OCI-LY3 (cell line): Measurements from ENCODE around the gene ACAD11.

Experiments
- H2AFZ ChIP-seq: fragments of 200-600, 300-600 bp; shearing (Covaris generic); 2 replicates; pipeline ENCODE4 v1.6.0; 2014; ENCODE audit warnings: antibody characterized with exemption, low read depth, low read length
- H3K27ac ChIP-seq: fragments of 200-600, 300-600 bp; sonication (generic); 2 replicates; pipeline ENCODE4 v1.5.1; 2014; ENCODE audit warnings: mild to moderate bottlenecking, low read length, moderate library complexity, mixed read lengths
- H3K27me3 ChIP-seq: fragments of 200-600, 300-600 bp; sonication (generic); 2 replicates; pipeline ENCODE4 v1.6.1; 2014; ENCODE audit warnings: low read depth, low read length, mixed read lengths
- H3K36me3 ChIP-seq: fragments of 200-600, 300-600 bp; sonication (generic); replicated peaks from 2 replicates; pipeline ENCODE3; 2014; ENCODE audit warnings: low read depth, low read length, mixed read lengths
- H3K4me1 ChIP-seq: fragments of 300-600, 200-600 bp; sonication (generic); 2 replicates; pipeline ENCODE4 v1.6.1; 2014; ENCODE audit warnings: low read length, mixed read lengths
- H3K4me2 ChIP-seq: fragments of 200-600, 300-600 bp; sonication (generic); 2 replicates; pipeline ENCODE4 v1.6.1; 2014; ENCODE audit warnings: low read length, mixed read lengths
- H3K4me3 ChIP-seq: fragments of 300-600, 200-600 bp; sonication (generic); 2 replicates; pipeline ENCODE4 v1.5.1; 2014; ENCODE audit warnings: antibody characterized with exemption, mild to moderate bottlenecking, low read length, moderate library complexity
- H3K79me2 ChIP-seq: fragments of 300-600, 200-600 bp; shearing (Covaris generic); 2 replicates; pipeline ENCODE4 v1.6.1; 2014; ENCODE audit warnings: mild to moderate bottlenecking, low read length, mixed read lengths
- H3K9ac ChIP-seq: fragments of 300-600, 200-600 bp; shearing (Covaris generic); 2 replicates; pipeline ENCODE4 v1.6.0; 2014; ENCODE audit warnings: mild to moderate bottlenecking, low read length, moderate library complexity
- H3K9me3 ChIP-seq: fragments of 200-600, 300-600 bp; shearing (Covaris generic); 2 replicates; pipeline ENCODE4 v1.6.1; 2014; ENCODE audit warnings: low read length, mixed read lengths; ENCODE audit not compliant: insufficient read depth
- H4K20me1 ChIP-seq: fragments of 200-600, 300-600 bp; sonication (generic); 2 replicates; pipeline ENCODE4 v1.6.1; 2016; ENCODE audit warnings: low read length, mixed read lengths; ENCODE audit not compliant: insufficient read depth
- EZH2phosphoT487 ChIP-seq: fragments of 200-600 bp; shearing (Covaris generic); IDR thresholded peaks from 2 replicates; pipeline ENCODE4 v1.6.1; 2018; ENCODE audit warnings: antibody characterized with exemption, mixed run types, low read depth
- TF ChIP-seq, protein P1 (sequence below): fragments of 200-600, 300-600 bp; sonication (generic); IDR thresholded peaks from 2 replicates; pipeline ENCODE4 v1.5.1; 2014; ENCODE audit warnings: antibody characterized with exemption, low read length, low read depth

The ACAD11 gene

DNA sequence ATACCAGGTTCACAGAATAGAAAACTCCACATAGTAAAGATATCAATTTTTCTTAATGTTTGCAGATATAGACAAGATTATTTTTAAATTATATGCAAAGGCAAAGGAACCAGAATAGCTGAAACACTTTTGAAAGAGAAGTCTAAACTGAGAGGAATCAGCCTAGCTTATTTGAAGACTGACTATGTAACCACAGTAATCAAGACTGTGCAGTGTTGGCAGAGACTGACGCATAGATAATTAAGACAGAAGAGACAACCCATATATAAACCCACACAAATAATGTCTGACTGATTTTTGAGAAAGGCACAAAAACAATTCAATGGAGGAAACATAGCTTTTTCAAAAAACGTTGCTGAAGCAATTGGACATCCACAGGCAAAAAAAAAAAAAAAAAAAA is 91.2 kb downstream of the ACAD11 start:
- H3K9me3 ChIP-seq: no peaks in the 10 kb centered on the region
- H4K20me1 ChIP-seq: 0 out of 2 replicates have a peak, but pooled peaks cover 3% of the 10 kb centered on the region
- no peaks in the 10 kb centered on the region for H3K27me3 ChIP-seq
- no peak overlapping the region for H2AFZ ChIP-seq
- H3K4me3 ChIP-seq: no peak overlapping the region
- no peak overlapping the region for H3K4me2 ChIP-seq
- TF ChIP-seq, protein P1, sequence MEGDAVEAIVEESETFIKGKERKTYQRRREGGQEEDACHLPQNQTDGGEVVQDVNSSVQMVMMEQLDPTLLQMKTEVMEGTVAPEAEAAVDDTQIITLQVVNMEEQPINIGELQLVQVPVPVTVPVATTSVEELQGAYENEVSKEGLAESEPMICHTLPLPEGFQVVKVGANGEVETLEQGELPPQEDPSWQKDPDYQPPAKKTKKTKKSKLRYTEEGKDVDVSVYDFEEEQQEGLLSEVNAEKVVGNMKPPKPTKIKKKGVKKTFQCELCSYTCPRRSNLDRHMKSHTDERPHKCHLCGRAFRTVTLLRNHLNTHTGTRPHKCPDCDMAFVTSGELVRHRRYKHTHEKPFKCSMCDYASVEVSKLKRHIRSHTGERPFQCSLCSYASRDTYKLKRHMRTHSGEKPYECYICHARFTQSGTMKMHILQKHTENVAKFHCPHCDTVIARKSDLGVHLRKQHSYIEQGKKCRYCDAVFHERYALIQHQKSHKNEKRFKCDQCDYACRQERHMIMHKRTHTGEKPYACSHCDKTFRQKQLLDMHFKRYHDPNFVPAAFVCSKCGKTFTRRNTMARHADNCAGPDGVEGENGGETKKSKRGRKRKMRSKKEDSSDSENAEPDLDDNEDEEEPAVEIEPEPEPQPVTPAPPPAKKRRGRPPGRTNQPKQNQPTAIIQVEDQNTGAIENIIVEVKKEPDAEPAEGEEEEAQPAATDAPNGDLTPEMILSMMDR: no peak
- no peak for TF ChIP-seq EZH2phosphoT487
- no peaks in the 10 kb centered on the region for H3K36me3 ChIP-seq
- H3K79me2 ChIP-seq: no peaks in the 10 kb centered on the region
- H3K9ac ChIP-seq: no peak overlapping the region
- H3K27ac ChIP-seq: no peak overlapping the region
- H3K4me1 ChIP-seq: no peaks in the 10 kb centered on the region

DNA sequence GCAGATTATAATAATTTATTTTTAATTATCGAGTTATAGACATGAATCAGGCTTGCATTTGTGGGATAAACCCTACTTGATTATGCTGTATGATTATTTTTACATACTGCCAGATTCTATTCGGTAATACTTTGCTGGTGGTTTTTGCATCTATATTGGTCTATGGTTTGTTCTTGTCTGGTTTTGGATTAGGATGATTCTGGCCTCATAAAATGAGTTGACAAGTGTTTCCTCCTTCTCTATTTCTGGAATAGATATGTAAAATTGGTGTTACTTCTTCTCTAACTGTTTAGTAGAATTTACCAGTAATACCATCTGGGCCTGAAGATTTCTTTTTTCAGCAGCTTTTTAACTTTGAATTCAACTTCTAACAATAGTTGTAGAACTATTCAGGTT is 95.5 kb downstream of the ACAD11 start:
- Histone ChIP-seq H3K4me1 (no peaks in the 10 kb centered on the region), H3K9ac (no peak overlapping the region), H3K79me2 (no peaks in the 10 kb centered on the region), H3K9me3 (no peaks in the 10 kb centered on the region), H3K27ac (no peak overlapping the region), H2AFZ (no peak overlapping the region), H3K4me3 (no peak overlapping the region), H3K36me3 (no peaks in the 10 kb centered on the region), H4K20me1 (no peaks in the 10 kb centered on the region), H3K4me2 (no peak overlapping the region), H3K27me3 (no peaks in the 10 kb centered on the region)
- TF ChIP-seq, protein P1: no peak
- TF ChIP-seq EZH2phosphoT487: no peak

DNA sequence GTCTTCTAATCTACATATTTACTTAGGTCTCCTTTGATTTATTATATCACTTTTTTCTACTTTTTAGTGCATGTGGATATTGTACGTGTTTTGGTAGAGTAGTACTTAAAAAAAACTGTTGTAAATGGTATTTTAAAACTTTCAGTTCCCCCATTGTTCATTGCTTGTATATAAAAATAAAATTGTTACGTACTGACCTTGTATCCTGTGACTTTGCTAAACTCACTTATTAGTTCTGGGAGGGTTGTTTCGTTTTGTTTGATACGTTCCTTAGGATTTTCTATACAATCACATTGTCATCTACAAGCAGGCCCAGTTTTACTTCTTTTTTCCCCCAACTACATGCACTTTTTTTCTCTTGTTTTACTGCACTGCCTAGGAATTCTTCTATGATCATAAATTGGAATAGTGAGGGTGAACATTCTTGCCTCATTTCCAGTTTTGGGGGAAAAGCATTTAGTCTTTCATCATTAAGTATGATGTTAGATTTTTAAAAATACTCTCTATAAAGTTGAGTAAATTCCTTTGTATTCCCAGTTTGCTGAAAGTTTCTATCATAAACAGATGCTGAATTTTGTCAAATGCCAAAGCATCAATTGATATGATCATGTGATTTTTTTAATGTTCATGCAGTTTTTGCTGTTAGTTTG is 96.1 kb downstream of the ACAD11 start:
- Histone ChIP-seq H3K9me3 (no peaks in the 10 kb centered on the region), H4K20me1 (no peaks in the 10 kb centered on the region), H3K4me3 (no peak overlapping the region), H3K27ac (no peak overlapping the region), H3K36me3 (no peaks in the 10 kb centered on the region), H3K4me2 (no peak overlapping the region), H2AFZ (no peak overlapping the region), H3K79me2 (no peaks in the 10 kb centered on the region), H3K4me1 (no peaks in the 10 kb centered on the region), H3K9ac (no peak overlapping the region), H3K27me3 (no peaks in the 10 kb centered on the region)
- TF ChIP-seq, protein P1: no peak
- no peak for TF ChIP-seq EZH2phosphoT487

- no peak overlapping the region for H3K4me3 ChIP-seq
- no peaks in the 10 kb centered on the region for H3K9me3 ChIP-seq
- H2AFZ ChIP-seq: no peak overlapping the region
- no peaks in the 10 kb centered on the region for H3K36me3 ChIP-seq
- H3K79me2 ChIP-seq: no peaks in the 10 kb centered on the region
- no peak overlapping the region for H3K27ac ChIP-seq
- TF ChIP-seq, protein P1: no peak
- no peak for TF ChIP-seq EZH2phosphoT487
- H3K4me2 ChIP-seq: no peak overlapping the region
- H4K20me1 ChIP-seq: no peaks in the 10 kb centered on the region
- H3K9ac ChIP-seq: no peak overlapping the region
- H3K27me3 ChIP-seq: no peaks in the 10 kb centered on the region
- H3K4me1 ChIP-seq: no peaks in the 10 kb centered on the region
Measured at GRCh38 chr3:132561003-132561402, 98.6 kb downstream of the ACAD11 start.
